Dermis microvascular lymphatic vessel endothelial cell (primary cell): ENCODE measurements around the gene B4GALT2. TPM values are rescaled to one million over a fixed set of nuclear protein-coding genes. Genes with fewer than 3 reads are reported as not detected.
A peak's percentile ranks its signal among the peaks of the same experiment; 100 is the strongest.

Experiments
- DNase-seq, 2 donors: peaks; one replicate each; pipeline versions ENCODE4 v3.0.0 to v3.0.0-alpha.2; 2010; ENCODE audit warnings: low read depth in 2 of 2
- total RNA-seq: library from RNA; depleted of rRNA; stranded (reverse); fragments of >200 nt; gene quantifications from 2 replicates; pipeline ENCODE4 v1.2.1, GENCODE V29; 2014

The B4GALT2 gene
- total RNA-seq, 1 donor from 2014 or later: 44.0 TPM

- DNase-seq: peak; percentile 96 to 98
Observed at GRCh38 chr1:43969746-43970466, 9.1 kb upstream of the B4GALT2 start, which contains the start of gene DPH2. Gene DPH2 (plus strand): TSS chr1:43970010. CDS start chr1:43970176, 166 bp downstream.

- DNase-seq: no peak
Observed at GRCh38 chr1:43970502-43970901, 8.5 kb upstream of the B4GALT2 start.

GRCh38 chr1:43970911-43971310, 8.1 kb upstream of the B4GALT2 start:
- no peak for DNase-seq

- no peak for DNase-seq
Observed at GRCh38 chr1:43971336-43971980, 7.6 kb upstream of the B4GALT2 start.

- no peak for DNase-seq
Observed at GRCh38 chr1:43973981-43974442, 5.0 kb upstream of the B4GALT2 start.

- peak; percentile 78 to 94 for DNase-seq
Observed at GRCh38 chr1:43974443-43975248, 4.4 kb upstream of the B4GALT2 start, which contains the start of gene ATP6V0B. Gene ATP6V0B (plus strand): TSS chr1:43974960. CDS start chr1:43975041, 81 bp downstream.

GRCh38 chr1:43975249-43975961, 3.6 kb upstream of the B4GALT2 start:
- DNase-seq: peak in 1 of 2 donors; percentile 33

GRCh38 chr1:43976045-43976444, 3.0 kb upstream of the B4GALT2 start:
- DNase-seq: no peak

GRCh38 chr1:43976890-43977289, 2.1 kb upstream of the B4GALT2 start:
- DNase-seq: no peak

GRCh38 chr1:43977376-43978263, 1.4 kb upstream of the B4GALT2 start:
- no peak for DNase-seq

GRCh38 chr1:43978264-43978550, 803 bp upstream of the B4GALT2 start:
- DNase-seq: no peak

GRCh38 chr1:43979261-43979527, 184 bp downstream of the B4GALT2 start:
- no peak for DNase-seq

- DNase-seq: peak in 1 of 2 donors; percentile 66
Observed at GRCh38 chr1:43979528-43980254, 681 bp downstream of the B4GALT2 start.

- no peak for DNase-seq
Observed at GRCh38 chr1:43980255-43981134, 1.5 kb downstream of the B4GALT2 start.

- no peak for DNase-seq
Observed at GRCh38 chr1:43981135-43981491, 2.1 kb downstream of the B4GALT2 start.

- no peak for DNase-seq
Observed at GRCh38 chr1:43981636-43982035, 2.6 kb downstream of the B4GALT2 start.

- no peak for DNase-seq
Observed at GRCh38 chr1:43982241-43982640, 3.2 kb downstream of the B4GALT2 start.

- no peak for DNase-seq
Observed at GRCh38 chr1:43982808-43983207, 3.8 kb downstream of the B4GALT2 start.

GRCh38 chr1:43983253-43983899, 4.4 kb downstream of the B4GALT2 start:
- DNase-seq: no peak
